ENCODE measurements around the gene MRPL22.

DNA sequence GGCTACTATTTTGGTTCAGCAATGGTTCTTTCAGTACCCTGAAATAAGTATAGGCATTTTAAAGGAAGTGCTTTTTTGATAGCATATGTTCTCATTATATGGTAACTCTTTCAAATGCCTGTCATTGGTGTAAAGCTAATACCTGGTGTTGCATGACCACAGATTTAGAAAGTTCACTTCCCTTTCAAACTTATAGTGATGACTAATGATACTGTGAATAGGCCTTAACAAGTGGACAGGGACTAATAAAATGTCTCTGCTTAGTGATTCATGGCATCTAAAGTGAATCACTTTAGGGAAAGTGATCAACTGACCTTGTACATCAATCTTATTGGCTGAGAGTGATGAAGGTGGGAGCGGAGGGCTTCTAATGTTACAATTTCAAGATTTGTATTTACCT, 21.6 kb downstream of the MRPL22 start:
- no peak for TF ChIP-seq POLR2A (IDR thresholded peaks at IDR 0.05)
- TF ChIP-seq, protein P1, sequence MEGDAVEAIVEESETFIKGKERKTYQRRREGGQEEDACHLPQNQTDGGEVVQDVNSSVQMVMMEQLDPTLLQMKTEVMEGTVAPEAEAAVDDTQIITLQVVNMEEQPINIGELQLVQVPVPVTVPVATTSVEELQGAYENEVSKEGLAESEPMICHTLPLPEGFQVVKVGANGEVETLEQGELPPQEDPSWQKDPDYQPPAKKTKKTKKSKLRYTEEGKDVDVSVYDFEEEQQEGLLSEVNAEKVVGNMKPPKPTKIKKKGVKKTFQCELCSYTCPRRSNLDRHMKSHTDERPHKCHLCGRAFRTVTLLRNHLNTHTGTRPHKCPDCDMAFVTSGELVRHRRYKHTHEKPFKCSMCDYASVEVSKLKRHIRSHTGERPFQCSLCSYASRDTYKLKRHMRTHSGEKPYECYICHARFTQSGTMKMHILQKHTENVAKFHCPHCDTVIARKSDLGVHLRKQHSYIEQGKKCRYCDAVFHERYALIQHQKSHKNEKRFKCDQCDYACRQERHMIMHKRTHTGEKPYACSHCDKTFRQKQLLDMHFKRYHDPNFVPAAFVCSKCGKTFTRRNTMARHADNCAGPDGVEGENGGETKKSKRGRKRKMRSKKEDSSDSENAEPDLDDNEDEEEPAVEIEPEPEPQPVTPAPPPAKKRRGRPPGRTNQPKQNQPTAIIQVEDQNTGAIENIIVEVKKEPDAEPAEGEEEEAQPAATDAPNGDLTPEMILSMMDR (IDR thresholded peaks at IDR 0.05): no peak
